RPMI7951 (cell line): ENCODE measurements around the gene LCP1. TPM values are rescaled to one million over a fixed set of nuclear protein-coding genes. Genes with fewer than 3 reads are reported as not detected.

Experiments
- DNase-seq: peaks from one replicate; pipeline ENCODE4 v3.0.0-alpha.2; 2012; ENCODE audit warnings: low read depth
- total RNA-seq: library from RNA; depleted of rRNA; stranded (reverse); fragments of >200 nt; shearing (Covaris generic); gene quantifications from 2 replicates; pipeline ENCODE4 v1.2.3, GENCODE V29; 2014

LCP1 gene
- total RNA-seq, 1 experiment from 2014 or later, result 75.0 TPM

- DNase-seq, result no peak
These were observed 54.5 kb downstream of the LCP1 start for GRCh38 chr13:46127358-46128023.

DNA sequence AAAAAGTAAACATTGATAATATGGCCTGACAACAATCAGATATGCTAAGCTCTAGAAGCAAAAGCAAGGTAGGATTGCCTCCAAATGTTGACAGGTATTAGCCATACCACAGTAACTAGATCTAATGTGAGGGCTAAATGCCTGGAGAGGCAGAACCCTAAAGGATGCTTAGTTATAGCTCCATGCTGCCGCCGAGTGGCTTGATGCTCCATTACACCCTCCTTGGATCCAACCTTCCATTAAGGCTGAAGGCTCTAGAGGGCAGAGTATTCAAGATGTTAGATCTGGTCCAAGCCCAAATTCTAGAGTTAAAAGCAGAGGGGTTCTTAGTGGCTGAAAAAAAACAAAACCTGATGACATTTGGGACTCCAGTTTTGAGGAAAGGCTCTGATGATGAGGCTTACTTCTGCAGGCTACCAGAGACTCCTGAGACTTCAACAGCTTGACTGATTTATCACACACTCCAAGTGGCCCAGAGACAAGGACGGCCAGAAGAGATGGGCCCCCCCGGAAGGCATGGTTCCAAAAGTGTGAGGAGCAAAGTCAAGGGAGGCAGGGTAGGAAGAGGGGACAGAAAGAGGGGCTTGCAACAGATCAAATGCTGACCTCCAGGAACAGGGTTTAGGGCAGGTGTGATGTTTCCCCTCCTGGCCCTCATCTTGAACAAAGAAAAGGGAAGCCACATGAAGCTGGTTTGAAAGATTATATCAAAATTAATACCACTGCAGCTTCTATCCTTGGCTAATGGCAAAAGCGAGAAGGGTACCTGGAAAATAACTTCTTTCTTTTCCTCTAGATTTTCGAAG, 55.2 kb downstream of the LCP1 start:
- DNase-seq, result peak; percentile 61

DNA sequence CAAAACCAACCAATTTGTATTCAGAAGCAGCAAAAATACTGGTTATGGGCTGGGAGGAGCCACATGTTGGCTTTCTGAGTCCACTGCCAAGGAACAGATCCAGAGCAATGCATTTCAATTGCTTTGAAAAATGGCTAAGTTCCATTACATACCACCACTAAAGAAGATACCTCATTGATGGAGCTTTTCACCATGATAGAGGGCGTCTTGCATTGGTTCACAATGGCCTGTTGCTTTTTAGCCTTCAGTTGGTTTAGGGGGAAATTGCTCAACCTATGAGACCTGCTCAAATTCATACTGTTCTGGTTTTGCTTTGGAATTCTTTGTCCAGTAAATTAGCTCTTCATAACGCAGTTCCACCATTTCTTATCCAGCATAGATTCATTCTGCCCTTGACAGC, 55.9 kb downstream of the LCP1 start:
- no peak for DNase-seq

DNA sequence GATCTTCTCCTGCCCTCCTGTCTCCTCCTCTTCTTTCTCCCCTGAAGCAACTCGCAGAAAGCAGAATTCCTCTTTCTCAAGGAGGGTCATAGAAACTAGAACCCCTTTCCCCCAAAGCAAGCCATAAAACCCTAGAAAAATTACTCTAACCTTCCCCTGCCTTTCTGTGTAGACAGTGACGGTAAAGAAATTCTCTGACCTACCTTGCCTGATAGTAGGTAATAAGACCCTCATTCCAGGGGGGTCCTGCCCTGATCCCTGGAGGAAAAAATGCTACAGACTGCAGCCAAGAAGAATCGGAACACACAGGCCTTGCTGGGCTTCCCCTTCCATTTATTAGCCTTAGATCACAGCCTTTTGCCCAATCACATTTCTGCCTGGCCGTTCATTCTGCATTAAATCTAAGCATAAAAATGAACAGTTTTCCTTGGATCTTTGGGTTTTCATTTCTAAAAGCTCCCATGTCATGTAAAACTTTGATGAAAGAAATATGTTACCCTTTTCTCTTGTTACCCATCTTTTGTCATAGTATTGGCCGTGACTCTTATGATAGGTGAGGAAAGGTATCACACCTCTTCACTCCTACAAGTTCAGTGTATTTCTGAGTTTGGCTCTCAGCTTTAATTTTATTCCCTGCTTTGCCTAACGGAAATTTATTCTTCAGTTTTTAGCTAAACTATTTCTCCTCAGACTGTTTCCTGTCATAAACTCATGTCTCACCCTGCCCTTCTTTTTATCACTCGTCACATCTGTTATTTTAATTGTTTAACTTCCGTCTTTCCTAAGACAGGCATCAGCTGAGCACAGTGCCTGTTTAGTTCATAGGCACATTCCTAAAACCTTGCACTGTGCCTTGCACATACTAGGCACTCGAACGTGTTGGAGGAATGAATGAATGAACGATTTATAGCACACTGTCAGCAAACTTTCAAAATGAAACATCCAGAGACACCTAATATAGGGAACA, 56.7 kb downstream of the LCP1 start:
- no peak for DNase-seq

DNA sequence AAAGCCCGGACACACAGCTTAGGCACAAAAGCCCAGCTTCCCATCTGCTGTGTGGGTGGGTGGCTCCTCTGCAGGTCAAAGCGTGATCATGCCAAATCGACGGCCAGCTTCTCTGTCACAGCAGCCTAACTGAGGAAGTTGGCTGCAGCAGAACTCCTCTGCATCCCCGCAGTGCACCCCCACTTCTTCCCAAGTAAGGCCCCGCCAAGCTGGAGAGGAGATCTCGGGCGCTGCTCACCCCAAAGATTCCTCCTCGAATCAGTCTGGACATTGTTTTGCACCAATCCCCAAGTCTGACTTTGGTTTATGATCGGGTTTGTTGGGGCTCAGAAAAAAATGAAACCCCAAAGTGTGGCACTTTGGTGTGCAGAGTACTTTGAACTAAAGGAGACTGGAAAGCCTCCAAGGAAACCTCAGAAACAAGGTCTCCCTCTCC, 57.4 kb downstream of the LCP1 start:
- no peak for DNase-seq

- no peak for DNase-seq
These were observed 59.7 kb downstream of the LCP1 start for GRCh38 chr13:46122304-46122703.

- peak; percentile 9 for DNase-seq
These were observed 60.3 kb downstream of the LCP1 start for GRCh38 chr13:46121597-46122163.

DNA sequence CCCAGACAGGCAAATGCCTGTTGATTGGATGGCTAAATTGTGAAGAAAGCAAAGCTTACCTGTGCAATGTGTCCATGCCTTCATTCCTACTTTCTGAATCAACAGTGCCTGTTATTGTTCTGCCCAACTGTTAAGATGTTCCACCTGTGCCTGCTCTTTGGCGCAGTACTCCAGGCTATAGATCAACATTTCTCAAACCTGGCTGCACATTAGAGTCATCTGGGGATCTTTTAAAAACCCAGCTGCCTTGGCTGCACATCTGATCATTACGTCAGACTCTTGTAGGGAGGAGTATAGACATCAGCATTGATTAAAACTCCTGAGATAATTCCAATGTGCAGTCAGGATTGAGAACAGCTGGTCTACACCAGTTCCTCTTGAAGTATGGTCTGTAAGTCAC, 60.9 kb downstream of the LCP1 start:
- DNase-seq, result no peak

DNA sequence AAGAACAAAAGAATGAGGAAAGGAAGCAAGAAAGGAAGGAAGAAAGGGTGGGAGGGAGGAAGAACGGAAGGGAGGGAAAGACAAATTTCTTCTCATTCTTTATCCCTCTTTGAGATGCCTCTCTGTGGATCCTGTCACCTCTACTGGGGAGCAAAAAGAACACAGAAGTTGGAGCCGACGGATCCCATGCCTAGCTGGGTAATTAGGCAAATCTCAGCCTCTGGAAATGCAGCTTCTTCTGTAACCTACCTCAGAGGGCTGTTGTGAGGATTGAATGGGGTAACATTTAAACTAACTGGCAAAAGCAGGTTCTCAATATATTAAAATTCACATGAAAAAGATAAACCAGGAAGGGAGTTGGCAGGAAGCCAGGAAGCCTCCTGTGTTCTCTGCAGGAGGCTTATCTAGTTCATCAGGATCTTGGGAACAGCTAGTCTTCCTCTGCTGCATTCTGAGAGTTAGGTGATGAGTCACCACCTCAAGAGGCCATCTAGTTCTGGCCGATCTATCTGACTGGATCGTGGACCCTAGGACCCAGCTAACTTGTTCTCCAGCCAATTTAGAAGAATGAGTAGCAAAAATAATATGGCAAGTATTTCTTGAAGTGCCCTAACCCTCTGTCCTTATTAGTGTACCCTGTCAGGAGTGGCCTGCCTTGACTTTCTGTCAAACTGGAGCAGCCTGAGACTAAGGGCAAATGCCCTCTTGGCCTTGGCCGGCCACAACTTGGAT, 61.9 kb downstream of the LCP1 start:
- DNase-seq, result peak; percentile 85

DNA sequence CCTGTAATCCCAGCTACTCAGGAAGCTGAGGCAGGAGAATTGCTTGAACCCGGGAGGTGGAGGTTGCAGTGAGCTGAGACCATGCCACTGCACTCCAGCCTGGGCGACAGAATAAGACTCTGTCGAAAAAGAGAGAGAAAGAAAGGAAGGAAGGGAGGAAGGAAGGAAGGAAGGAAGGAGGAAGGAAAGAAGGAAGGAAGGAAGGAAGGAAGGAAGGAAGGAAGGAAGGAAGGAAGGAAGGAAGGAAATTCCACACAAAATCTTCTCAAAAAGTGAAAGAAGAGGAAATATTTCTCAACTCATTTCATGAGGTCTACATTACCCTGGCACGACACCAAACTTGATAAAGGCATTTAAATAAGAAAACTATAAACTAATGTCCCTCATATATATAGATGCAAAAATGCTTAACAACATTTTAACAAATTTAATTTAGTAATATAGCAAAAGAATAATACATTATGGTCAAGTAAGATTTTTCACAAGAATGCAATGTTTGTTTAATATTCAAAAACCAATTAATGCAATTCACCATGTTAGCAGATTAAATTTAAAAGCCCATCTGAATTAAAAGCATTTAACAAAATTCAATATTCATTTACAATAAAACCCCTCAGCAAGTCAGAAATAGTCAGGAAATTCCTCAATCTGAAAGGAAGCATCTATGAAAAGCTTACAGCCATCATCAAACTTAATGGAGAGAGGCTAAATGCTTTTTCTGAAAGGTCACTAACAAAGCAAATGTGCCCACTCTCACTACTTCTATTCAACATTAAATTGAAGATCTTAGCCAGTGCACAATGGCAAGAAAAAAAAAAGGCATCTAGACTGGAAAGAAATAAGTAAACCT, 65.1 kb downstream of the LCP1 start:
- no peak for DNase-seq

- DNase-seq, result no peak
These were observed 67.4 kb downstream of the LCP1 start for GRCh38 chr13:46114613-46115012.

DNA sequence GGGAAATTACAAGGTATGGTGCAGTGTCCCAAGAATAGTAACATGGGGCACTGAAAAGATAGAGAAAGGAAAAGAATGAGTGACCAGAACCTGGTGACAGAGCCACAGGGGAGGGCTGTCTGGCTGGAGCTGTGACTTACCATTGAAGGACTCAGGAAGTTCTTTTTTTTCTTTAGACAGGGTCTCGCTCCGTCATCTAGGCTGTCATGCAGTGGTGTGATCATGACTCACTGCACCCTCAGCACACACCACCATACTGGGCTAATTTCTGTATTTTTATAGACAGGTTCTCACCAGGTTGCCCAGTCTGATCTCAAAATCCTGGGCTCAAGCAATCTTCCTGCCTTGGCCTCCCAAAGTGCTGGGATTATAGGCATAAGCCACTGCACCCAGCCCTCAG, 68.4 kb downstream of the LCP1 start:
- peak; percentile 59 for DNase-seq

DNA sequence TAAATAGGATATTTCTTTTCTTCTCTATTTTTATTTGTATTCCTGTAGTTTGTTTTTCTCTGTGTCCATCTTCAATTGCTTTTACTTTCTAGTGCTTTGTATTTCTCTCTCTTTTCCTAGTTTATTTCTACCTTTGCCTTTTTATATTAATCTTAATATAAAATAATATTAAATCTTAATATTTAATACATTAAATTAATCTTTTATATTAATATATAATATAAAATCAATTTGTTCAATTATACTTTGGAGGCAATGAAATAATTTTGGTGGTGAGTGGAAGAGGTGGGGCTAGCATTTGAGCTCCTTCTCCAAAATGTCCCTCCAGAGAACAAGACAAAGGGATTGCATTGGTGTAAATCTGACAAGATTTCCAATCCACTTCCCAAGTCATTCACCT, 70.8 kb downstream of the LCP1 start:
- no peak for DNase-seq

DNA sequence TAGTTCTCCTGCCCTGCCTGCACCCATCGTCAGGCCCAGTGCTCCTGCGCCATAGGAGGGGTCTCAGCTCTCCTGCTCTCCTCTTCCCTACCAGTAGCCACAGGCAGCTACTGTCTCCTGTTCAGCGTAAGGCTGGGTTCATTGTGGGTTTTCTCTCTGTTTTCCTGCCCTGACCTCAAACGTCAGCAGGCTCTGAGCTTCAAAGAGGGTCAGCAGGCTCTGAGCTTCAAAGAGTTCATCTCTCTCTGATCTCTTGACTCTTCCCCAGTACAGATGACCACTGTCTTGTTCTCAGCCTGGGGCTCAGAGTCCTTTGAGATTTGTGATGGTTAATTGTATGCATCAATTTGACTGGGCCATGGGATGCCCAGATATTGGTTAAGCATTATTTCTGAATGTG, 72.5 kb downstream of the LCP1 start:
- DNase-seq, result no peak

DNA sequence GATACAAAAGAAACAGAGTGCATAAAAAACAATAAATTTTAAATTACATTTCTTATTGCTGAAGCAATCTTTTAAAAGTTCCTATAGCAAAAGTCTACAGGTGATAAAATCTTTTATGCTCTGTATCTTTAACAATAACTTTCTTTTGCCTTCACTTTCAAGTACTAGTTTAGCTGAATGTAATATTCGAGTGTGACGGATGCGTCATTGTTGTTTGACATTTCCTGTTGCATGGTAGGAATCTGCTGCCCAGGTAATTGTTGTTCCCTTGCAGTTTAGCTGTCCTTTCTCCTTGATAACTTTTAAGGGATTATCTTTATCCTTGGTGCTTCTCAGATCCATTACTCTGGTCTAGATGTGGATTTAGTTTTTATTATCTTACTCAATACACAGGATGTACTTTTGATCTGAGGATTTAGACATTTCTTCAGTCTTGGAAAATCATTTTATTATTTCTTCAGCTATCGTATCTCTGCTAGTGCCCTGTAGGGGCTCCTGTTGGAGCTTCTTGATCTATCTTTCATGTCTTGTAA, 75.1 kb downstream of the LCP1 start:
- no peak for DNase-seq

- DNase-seq, result no peak
These were observed 77.1 kb downstream of the LCP1 start, which contains the start of gene CPB2 for GRCh38 chr13:46104868-46105267. CPB2 (minus strand) TSS chr13:46105033; CDS start chr13:46105009, 24 bp downstream.

DNA sequence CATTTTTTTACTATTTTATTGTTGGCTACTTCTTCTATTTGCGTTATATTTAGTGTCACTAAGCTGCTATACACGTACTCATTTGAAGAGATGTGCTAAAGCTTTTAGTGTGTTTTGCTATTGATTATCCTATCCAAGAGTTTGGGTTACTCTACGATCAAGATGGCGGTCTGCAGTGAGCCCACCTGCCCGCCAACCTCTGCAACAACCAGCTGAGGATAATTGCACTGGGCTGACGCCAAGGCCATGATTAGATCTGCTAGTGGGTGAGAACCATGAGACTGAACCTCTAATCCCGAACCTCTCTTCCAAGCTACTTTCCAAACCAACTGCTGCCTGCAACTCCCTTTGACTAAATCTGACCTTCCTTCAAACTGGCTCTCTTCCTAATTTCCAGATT, 78.9 kb downstream of the LCP1 start:
- DNase-seq, result no peak

DNA sequence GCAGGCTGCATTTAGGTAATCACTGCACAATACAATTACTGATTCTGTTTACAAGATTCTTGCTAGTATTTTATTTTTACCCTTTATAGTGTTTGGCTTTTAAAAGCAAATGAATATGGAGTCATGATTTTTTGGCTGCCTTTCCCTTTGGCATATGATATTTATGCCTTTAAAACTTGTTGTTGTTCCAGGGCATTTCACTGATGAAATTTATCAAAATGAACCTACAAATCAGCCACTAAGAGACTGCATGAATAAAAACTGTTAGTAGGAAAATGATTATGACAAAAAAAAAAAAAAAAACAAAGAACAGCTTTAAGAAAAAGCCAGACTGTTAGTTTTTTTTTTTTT, 79.7 kb downstream of the LCP1 start:
- no peak for DNase-seq

- DNase-seq, result no peak
These were observed 80.3 kb downstream of the LCP1 start for GRCh38 chr13:46101484-46102254.
